ENCODE results near the gene CCDC57.

CCDC57 gene

DNA sequence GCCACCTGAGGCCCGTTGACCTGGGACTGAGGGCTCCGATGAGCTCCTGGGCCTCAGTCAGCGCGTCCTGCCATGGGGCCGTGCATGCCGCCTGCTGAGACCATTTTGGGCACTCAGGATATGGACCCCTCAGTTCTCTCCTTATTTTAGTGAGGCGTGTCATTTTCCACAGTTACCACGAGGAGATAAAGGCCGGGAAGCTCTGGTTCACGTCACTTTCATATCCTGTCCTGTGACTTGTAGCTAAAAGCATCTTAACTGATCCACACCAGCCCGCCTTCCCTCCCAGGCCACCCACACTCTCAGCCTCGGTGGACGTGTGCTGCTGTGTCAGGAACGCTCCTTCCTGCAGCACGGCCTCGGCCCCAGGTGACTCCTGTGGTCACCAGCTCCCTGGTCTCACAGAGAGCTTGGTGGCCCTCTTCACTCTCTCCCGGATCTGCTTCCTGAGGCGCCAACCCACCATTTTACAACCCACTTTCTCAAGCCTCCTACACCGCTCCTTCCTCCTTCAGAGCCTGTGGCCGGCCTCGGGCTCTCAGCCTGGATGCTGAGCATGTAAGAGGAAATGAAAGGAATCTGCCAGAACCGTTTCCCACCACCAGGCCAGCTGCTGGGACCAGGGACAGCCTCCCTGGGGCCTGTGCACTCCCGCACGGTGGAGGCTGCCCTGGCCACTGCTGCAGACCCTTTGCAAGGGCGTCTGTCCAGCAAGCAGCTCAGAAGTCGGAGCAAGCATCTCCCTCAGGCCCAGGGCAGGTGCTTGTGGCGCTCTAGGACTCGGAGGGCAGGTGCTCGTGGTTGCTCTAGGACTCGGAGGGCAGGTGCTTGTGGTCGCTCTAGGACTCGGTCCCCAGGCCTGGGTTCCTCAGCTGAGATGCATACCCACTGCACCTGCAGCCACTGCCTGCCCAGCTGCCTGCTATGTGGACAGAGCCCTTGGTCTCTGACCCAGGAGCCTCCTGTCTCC lies 90.7 kb downstream of the CCDC57 start:
- DNase-seq (ENCODE audit: low read depth) = no peak

DNA sequence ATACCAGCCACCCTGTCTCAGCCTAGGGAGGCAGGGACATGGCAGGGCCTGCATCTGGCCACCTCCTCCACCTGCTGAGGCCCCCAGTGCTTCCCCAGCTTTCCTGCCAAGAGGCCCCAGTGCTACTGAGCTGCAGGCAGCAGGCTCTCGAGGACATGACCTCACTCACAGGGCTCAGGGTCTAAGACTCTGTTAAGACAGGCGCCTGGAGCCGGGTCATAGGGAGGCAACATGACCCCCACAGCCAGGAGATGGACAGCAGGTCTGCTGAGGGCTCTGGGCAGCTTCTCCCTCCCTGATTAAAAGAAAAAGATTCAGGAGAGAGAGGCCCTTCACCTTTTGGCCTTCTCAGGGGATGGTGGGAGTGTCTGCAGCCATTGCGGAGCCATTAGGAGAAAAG lies 91.4 kb downstream of the CCDC57 start:
- no peak for DNase-seq (ENCODE audit: low read depth)

DNA sequence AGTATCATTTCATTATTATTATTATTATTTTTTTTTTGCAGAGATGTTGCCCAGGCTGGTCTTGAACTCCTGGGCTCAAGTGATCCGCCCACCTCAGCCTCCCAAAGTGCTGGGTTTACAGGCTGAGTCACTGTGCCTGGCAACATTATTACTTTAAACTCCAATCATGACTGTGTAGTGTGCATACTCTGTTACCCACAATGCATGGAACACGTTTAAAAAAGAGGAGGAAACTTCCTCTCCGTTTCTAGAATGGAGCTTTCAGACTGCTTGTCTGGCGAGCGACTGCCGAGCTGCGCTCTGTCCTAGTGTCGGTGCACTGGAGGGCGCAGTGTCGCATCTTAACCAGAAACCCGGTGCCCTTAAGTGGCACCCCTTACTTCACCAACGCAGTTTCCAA lies 92.5 kb downstream of the CCDC57 start:
- no peak for DNase-seq (ENCODE audit: low read depth)

DNA sequence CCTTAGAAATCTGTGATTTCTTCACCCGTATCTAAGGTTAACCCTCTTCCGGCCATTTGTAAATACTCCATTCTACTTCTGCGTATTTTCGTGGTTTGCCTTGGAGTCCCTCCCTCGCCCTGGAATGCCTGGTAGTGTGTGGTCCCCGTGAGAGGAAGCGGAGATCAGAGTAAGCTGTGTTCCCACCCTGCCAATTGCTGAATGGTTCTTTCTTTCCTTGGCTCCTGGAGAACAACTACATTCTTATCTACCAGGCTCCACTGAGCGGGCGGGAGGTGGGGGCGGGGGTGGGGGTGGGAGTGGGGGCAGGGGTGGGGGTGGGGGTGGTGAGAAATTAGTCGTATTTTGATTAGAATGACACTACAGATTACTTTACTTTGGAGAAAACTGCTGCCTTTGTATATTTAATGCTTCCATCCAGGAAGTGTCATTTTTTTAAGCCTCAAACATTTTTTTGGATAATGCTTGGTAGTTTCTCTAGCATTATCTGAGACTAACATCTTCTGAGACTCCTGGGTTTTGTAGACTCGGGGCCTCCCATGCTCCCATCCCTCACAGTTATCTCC lies 93.7 kb downstream of the CCDC57 start:
- DNase-seq (ENCODE audit: low read depth) = no peak

DNA sequence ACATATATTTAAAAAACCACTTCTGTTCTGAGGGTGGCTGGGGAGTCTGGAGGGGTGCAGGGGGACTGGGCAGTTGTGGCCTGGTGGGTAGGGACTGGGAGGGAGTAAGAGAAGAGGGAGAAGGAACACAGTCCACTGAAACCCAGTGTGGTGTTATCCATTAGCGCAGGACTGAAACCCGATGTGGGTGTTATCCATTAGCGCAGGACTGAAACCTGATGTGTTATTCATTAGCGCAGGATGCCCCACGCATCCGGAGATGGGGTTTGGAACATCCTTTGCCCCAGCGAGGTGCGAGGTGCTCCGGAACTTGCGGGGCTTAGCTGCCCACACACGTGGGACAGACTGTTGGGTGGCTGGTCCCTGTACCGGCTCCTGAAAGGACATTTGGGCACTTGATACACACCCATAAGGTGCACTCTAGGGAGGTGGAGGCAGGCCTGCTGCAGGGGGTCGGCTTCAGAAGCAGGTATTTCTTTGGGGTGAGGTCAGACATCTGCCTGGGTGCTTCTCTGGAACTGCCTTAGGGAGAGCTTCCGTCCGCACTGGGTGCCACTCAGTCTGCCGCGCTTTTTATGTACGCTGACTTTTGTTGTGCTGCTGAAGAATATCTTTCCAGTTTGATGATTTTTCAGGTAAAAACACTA lies 94.4 kb downstream of the CCDC57 start:
- DNase-seq (ENCODE audit: low read depth) = no peak

DNA sequence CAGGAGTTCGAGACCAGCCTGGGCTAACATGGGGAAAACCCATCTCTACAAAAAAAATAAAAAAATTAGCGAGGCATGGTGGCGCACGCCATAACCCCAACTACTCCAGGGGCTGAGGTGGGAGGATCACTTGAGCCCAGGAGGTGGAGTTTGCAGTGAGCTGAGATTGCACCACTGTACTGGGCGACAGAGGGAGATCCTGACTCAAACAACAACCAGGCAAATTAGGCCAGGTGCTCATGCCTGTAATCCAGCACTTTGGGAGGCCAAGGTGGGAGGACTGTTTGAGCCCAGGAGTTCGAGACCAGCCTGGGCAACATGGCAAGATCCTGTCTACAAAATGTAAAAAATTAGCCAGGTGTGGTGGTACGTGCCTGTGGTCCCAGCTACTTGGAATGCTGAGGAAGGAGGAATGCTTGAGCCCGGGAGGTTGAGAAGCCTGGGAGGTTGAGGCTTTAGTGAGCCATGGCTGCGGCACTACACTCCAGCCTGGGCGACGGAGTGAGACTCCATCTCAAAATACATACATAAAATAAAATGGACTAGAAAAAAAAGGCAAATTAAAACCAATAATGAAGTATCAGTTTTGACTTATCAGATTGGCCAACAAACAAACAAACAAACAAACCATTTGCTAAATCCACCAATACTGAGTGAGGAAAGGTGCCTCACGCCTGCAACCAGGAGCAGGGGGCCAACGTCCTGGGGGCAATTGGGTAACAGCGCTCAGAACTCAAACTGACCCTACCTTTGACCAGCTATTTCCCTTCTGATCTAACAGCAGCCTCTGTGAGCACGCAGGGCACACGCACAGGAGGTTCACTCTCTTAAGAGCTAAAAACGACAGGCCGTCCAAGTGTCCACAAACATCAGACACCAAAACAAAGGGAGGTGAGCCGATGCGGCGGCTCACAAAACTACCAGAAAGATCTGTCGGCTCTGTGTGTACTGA lies 95.2 kb downstream of the CCDC57 start:
- no peak for DNase-seq (ENCODE audit: low read depth)

DNA sequence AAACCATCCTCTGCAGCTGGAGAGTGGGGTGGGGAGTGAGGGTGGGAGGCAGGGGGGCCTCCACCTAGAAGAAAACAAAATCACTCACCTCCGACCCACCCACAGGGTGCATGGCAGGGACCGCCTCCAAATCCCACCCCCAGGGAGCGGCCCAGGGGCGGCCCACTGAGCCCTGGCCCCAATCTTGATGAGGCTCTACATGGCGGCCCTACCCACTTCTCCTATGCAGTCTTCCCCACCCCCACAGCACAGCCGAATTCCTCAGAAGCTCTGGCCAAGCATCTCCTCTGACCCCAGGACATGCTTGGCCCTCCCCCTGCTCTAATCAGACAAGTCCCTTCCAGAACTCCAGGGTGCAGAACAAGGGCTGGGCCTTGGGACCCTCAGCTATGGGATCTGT lies 96.4 kb downstream of the CCDC57 start:
- DNase-seq (ENCODE audit: low read depth) = no peak

DNA sequence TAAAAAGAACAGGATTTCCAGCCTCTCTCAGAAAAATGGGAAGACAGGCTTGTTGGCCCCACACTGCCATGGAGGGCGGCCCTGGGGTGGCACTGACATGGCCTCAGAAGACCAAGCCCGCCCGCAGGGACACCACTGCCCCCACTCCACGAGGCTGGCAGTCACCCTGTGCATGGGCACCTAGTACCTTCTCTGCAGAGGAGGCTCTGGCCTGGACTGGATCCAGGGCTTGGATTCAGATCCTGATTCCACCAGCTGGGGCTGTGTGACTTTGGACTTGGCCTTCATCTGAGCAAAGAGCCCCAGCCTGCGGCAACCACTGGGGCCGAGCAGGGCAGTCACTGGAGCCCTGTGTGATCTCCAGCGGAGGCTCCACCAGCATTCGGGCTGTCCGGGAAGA lies 97.8 kb downstream of the CCDC57 start:
- no peak for DNase-seq (ENCODE audit: low read depth)

DNA sequence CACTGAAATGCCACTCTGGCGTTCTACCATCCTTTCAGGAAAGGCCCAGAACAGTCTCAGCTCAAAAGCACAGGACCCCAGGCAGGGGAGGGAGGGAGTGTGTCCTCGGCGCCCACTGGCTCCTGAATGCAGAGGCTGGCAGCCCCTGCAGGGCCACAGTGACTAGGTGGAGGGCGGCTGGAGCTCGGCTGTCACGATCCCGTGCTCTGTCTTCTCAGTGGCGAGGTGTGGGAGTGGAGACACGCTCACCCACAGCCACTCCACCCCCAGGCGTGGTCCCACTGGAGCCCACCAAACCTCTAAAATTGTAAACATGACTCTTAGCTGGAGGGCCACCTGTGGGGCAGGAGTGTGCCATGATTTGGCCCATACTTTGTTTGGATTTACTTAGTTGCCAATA lies 98.2 kb downstream of the CCDC57 start:
- DNase-seq (ENCODE audit: low read depth) = no peak

DNA sequence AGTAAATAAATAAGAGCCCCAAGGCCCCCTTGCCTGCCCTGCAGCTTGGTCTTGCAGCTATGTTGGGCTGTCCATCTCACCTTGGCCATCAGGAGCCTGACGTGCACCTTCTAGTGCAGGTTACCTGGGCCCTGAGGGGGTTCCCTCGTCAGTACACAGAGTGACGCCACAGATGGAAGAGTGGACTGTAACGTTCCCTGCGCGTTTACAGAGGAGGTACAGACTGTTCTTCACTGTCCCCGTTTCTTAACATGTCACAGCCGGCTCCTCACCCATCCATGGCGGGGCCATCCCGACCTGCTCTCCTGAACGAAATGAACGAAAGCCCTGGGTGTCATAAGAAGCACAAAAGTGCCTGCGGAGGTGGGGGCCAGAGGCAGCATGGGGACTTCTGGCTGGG lies 98.7 kb downstream of the CCDC57 start:
- no peak for DNase-seq (ENCODE audit: low read depth)

DNA sequence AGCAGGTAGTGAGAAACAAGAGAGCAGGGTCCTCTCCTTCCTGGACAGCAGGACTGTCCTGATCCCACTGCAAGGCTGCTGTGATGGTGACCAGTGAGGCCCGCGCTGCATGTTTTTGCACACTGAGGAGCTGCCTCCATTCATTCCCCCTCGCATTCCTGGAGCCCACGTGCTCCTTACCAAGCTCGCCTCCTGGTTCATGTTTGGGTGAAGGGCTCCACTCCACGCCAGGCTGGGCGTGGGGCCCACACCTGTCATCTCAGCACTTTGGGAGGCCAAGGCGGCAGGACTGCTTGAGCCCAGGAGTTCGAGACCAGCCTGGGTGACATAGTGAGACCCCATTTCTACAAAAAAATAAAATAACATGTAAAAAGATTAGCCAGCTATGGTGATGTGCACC lies 99.2 kb downstream of the CCDC57 start:
- DNase-seq (ENCODE audit: low read depth) = no peak

DNA sequence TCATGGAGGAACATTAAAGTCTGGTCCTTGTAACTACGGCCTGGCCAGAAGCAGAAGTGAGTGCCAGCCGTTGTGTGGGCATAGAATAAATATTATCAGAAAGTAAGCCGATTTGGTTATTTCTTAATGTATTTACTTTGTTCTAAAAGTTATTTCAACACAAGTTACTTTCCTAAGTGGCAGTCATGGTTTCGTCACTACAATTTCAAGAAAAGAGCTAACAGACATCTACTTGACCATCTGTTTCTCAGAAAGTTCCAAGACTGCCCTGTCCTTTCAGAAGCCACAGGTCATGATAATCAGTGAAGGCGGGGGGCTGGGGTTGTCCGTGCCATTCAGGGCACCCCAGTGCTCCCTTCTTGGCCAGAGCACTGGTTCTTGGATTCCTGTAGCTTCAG lies 99.7 kb downstream of the CCDC57 start:
- DNase-seq (ENCODE audit: low read depth) = no peak

DNA sequence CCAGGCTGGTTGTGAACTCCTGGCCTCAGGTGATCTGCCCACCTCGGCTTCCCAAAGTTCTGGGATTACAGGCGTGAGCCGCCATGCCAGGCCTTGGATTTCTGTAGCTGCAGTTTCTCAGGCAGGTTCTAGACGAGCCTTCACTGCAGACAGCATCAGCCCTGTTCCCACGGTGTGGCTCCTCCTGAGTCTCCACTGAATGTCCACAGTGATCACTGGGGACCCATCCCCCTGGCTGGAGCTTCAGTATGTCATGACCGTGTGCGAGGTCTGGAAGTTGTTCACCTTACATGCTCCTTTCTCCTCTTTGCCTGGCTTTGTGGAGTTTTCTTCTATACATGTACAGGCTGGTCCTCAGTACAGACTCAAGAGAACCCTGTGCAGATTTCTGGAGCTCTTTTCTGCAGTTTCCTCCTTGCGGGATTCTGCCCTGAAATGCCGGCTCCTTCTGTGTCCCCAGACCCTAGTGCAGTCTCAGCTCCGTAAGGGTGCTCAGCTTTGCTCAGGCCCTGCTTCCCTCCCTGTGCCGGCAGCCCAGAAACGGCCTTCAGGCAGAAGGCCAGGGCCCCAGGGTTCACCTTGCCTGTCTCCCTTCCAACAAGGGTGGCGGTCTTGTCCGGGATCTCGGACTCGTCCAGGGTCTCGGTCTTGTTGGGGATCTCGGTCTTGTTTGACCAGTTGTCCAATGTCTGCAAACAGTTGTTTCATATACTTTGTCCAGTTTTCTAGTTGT lies 100.3 kb downstream of the CCDC57 start:
- DNase-seq (ENCODE audit: low read depth) = no peak

DNA sequence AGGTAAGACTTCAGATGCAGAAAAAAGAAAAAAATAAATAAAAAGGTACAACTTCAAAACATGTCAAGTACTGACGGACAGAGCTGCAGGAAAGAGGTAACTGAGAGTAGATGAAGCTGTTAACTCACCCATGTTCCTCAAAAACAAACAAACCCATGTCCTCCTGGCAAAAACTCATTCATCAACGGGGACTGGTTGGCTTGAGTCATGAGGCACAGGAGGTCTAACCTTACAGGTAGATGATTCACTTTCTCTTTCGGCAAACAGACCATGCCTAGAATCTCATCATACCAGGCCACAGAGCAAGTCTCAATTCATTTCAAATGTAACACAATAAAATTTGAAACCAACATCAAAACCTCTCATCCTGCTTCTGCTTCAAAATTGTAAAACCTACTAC lies 102.3 kb downstream of the CCDC57 start:
- DNase-seq (ENCODE audit: low read depth) = no peak

DNA sequence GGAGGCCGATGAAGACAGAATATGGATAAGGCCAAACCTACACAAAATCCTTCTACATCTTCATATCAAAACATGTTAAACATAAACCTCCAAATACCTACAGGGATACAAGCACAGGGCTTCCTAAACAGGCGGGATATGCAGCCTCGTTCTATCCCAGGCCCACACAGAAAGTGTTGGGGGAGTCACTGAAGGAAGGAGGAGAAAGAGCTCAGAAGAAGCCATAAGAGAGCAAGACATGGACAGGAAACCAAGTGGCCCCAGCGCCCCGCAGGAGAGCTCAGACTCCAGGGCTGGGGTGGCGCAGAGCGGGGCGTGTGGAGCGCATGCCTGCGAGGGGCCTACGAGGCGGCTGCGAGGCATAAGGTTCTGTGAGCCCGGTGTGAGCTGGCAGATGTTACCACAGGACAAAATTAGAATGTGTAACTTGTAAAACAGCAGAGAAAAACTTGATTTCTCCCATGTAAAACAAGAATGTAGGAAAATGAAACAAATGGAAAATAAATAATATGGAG lies 103.6 kb downstream of the CCDC57 start:
- no peak for DNase-seq (ENCODE audit: low read depth)

DNA sequence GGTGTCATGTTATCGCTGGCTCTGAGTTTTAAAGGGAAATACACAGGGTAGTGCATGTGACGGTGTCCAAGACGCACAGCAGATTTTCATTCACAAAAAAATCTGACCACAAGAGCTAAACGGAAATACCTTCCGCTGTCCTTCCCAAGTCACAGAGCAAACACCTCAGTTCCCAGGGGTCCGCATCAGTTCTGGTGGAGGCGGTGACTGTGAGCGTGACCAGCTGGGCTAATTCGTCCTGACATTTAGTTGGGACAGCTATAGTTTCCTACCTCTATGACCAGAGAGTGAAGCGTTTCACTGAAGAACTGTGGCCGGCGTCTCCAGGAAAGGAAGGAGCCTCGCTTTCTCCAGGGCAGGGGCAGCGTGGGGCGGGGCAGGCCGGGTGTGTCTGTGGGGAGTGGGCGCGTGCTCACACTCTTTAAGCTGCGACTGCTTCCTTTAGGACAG lies 104.1 kb downstream of the CCDC57 start:
- DNase-seq (ENCODE audit: low read depth) = no peak

DNA sequence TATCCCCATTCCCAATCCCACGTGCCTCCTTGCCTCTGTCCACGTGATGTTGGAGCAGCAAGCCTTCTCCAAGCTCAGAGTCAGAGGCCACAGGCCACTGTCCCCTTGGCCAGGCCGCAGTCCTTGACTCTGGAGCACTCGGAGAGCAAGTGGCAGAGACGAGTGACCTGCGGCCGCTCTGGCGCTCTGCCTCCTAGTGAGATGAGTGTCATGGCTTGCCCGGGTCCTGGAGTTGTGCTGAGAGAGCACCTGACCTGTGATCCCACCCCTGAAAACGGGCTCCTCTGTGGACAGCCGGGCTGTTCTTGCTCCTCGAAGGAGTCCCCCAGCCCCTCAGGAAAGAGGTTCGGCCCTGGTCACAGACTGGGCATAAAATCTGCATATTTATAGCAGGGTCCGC lies 104.6 kb downstream of the CCDC57 start:
- no peak for DNase-seq (ENCODE audit: low read depth)

DNA sequence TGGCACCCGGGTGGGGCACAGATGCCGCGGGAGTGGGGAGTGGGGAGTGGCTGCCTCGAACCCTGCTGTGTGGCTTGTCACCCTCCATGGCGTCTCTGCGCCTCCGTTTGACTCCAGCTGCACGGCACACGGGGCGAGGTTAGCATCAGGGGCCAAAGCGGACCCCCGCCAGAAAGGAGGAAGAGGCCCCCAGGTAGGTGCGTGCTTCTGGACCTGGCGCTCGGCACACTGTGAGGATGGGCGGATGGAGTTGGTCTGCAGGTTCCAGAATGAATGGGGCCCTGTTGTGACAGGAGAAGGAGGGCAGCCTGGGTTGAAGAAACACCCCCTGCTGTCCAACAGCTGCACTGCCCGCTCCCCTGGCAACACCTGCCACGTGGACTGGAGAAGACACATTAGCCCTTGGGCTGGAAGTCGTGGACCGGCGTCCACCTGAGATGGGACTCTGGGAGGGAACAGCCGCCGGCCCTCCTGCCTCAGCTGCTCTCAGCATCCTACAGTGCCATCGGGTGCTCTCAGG lies 105.2 kb downstream of the CCDC57 start:
- no peak for DNase-seq (ENCODE audit: low read depth)

DNA sequence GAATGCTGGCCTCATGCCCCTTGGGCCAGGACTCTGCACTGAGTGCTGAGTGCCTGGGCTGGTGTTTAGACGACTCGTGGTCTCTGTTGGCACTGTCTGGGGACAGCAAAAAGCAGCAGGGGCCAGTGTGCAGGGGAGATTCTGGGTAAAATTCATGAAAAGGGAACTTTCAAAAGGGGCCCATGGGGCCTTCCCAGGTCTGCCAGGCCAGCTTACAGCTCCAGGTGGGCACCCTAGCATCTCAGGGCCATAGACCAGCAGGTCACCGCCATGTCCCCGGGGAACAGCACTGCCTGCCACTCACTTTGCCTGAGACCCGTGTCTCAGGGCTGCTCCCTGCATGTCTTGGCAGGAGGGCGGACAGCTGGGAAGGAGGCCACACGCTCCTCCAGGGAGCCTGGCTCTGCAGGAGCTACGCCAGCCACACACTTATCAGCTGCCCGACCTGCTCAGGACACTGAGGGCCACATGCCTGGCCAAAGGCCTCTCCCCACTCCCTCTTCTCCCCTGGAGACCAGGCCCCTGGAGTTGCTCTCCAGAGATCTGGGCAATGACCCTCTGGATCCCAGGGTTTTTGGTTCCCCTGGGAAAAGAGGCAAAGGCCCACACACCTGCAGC lies 105.8 kb downstream of the CCDC57 start:
- DNase-seq (ENCODE audit: low read depth) = no peak

Data from fibroblast of the conjunctiva (primary cell).